Tibial nerve (tissue), 4 donors: ENCODE measurements around the gene FRY. TPM values are rescaled to one million over a fixed set of nuclear protein-coding genes. Genes with fewer than 3 reads are reported as not detected.

Experiments used
- DNase-seq, 2 donors: peaks; one replicate each; pipeline ENCODE4 v3.0.0-alpha.2; 2019; ENCODE audit warnings: low spot score in 2 of 2
- H3K27ac ChIP-seq, 4 donors: fragments of 200-600 bp; sonication (generic) in 3 of 4; one replicate each; pipeline ENCODE4 v1.5.1; 2017 to 2019; ENCODE audit warnings: mild to moderate bottlenecking in 1 of 4
- H3K27me3 ChIP-seq, 2 donors: fragments of 200-600 bp; sonication (generic) in 1 of 2; one replicate each; pipeline versions ENCODE4 v1.5.1 to v1.6.0; 2017 to 2019
- H3K36me3 ChIP-seq, 3 donors: fragments of 200-600 bp; sonication (generic); one replicate each; pipeline ENCODE4 v1.5.1; 2018 to 2019
- H3K4me1 ChIP-seq, 4 donors: fragments of 200-600 bp; sonication (generic) in 3 of 4; one replicate each; pipeline ENCODE4 v1.5.1; 2017 to 2019
- H3K4me3 ChIP-seq, 4 donors: fragments of 200-600 bp; sonication (generic) in 3 of 4; one replicate each; pipeline ENCODE4 v1.5.1; 2017 to 2019; ENCODE audit warnings: mild to moderate bottlenecking in 1 of 4, moderate library complexity in 1 of 4
- H3K9me3 ChIP-seq, 4 donors: fragments of 200-600 bp; sonication (generic) in 3 of 4; one replicate each; pipeline ENCODE4 v1.5.1; 2017 to 2019
- CTCF ChIP-seq, 5 experiments: fragments of 200-600 bp in 3 of 5; fragments of 450-650 bp in 2 of 5; sonication (generic) in 3 of 5; IDR thresholded peaks; one replicate each; pipeline ENCODE4 v1.5.1; 2016 to 2019; ENCODE audit warnings: antibody characterized with exemption in 5 of 5, mild to moderate bottlenecking in 3 of 5, moderate library complexity in 2 of 5
- EP300 ChIP-seq, 2 donors: sonication (generic); formaldehyde crosslinking; IDR thresholded peaks; one replicate each; pipeline ENCODE4 v1.6.1; 2017; ENCODE audit warnings: antibody characterized with exemption in 2 of 2, mild to moderate bottlenecking in 1 of 2
- POLR2A ChIP-seq, 2 donors: fragments of 450-650 bp; IDR thresholded peaks; one replicate each; pipeline ENCODE4 v1.6.1; 2017; ENCODE audit warnings: antibody characterized with exemption in 2 of 2, mild to moderate bottlenecking in 2 of 2, moderate library complexity in 2 of 2
- WGBS, 2 donors: methylation state at CpG; one replicate each; pipeline ENCODE4 v1.1.5; 2018; 5-methylcytosine and 5-hydroxymethylcytosine counted together
- total RNA-seq, 4 donors: library from RNA; depleted of rRNA; stranded (reverse); fragments of >200 nt; gene quantifications; one replicate each; pipeline ENCODE4 v1.1.0, GENCODE V29; 2016

Gene FRY
- total RNA-seq, 4 donors from 2014 or later, result 48.9 to 94.6 (median 75.8) TPM

- H3K4me3 ChIP-seq, result no peak overlapping the region
- TF ChIP-seq EP300 (IDR thresholded peaks at IDR 0.05) (no peak), CTCF (IDR thresholded peaks at IDR 0.05) (no peak), POLR2A (IDR thresholded peaks at IDR 0.05) (no peak)
- H3K9me3 ChIP-seq, result no peaks in the 10 kb centered on the region
- no peak for DNase-seq
- no peaks in the 10 kb centered on the region for H3K36me3 ChIP-seq
- no peak overlapping the region for H3K27ac ChIP-seq
- WGBS, 2 donors, result 89 to 91% methylated on average over 2 of the region's 2 CpGs
- no peaks in the 10 kb centered on the region for H3K4me1 ChIP-seq
- H3K27me3 ChIP-seq, result no peaks in the 10 kb centered on the region
Observed at GRCh38 chr13:32330441-32330840, 298.9 kb downstream of the FRY start.

DNA sequence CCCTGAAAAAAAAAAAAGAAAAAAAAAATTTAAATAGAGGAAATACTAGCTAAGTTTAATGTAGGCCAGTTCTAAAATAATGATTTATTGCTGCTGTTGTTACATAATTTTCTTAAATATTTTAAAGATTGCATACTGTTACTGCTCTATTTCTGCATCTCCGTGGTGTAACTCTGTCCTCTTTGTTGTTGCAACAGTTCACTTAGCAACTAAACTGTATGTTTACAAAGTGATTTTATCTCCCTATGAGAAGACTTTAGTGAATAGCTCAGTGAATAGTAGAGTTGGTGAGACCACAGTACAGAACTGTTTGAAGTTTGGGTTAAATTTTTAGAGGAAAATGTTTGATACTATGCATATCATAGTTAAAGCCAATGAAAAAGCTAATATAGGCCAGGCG lies 303.1 kb downstream of the FRY start:
- Histone ChIP-seq H3K36me3 (no peaks in the 10 kb centered on the region), H3K27ac (no peak overlapping the region), H3K4me1 (no peaks in the 10 kb centered on the region), H3K4me3 (no peak overlapping the region), H3K27me3 (no peaks in the 10 kb centered on the region), H3K9me3 (no peaks in the 10 kb centered on the region)
- DNase-seq, result no peak
- 87 to 95% methylated on average over 2 of the region's 2 CpGs for WGBS, 2 donors
- TF ChIP-seq EP300 (IDR thresholded peaks at IDR 0.05) (no peak), CTCF (IDR thresholded peaks at IDR 0.05) (no peak), POLR2A (IDR thresholded peaks at IDR 0.05) (no peak)

- WGBS, 2 donors, result 88 to 92% methylated on average over 3 of the region's 3 CpGs
- TF ChIP-seq CTCF (IDR thresholded peaks at IDR 0.05), result no peak
- TF ChIP-seq EP300 (IDR thresholded peaks at IDR 0.05), result no peak
- TF ChIP-seq POLR2A (IDR thresholded peaks at IDR 0.05), result no peak
- no peaks in the 10 kb centered on the region for H3K36me3 ChIP-seq
- H3K4me1 ChIP-seq, result no peaks in the 10 kb centered on the region
- DNase-seq, result no peak
- H3K9me3 ChIP-seq, result no peaks in the 10 kb centered on the region
- no peak overlapping the region for H3K27ac ChIP-seq
- H3K4me3 ChIP-seq, result no peak overlapping the region
- no peaks in the 10 kb centered on the region for H3K27me3 ChIP-seq
Observed at GRCh38 chr13:32340914-32341313, 309.3 kb downstream of the FRY start.

DNA sequence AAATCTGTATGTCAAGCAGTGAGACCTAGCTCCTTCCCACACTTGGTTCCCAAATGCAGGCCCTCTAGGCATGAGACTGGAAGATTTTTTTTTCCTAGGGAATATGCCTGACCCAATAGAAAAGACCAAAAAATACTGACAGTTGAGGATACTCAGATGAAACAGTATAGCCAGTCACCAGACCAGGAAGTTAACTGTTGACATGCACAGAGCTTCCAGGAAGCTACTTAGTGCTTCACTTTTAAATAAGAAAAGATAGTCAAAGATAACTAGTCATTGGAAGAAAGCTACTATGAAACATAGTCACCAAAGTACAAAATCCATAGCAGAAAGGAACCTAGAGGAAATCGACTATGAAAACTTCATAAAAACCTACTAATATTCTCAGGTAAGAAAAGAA lies 316.1 kb downstream of the FRY start:
- Histone ChIP-seq H3K4me1 (no peaks in the 10 kb centered on the region), H3K27me3 (no peaks in the 10 kb centered on the region), H3K4me3 (no peak overlapping the region), H3K9me3 (no peaks in the 10 kb centered on the region), H3K27ac (no peak overlapping the region), H3K36me3 (no peaks in the 10 kb centered on the region)
- no peak for TF ChIP-seq POLR2A (IDR thresholded peaks at IDR 0.05)
- TF ChIP-seq CTCF (IDR thresholded peaks at IDR 0.05), result no peak
- TF ChIP-seq EP300 (IDR thresholded peaks at IDR 0.05), result no peak
- 56 to 96% methylated on average over 1 of the region's 1 CpG for WGBS, 2 donors
- no peak for DNase-seq
